ENCODE data around the gene TTC28. TPM values are rescaled to one million over a fixed set of nuclear protein-coding genes. Genes with fewer than 3 reads are reported as not detected.

The TTC28 gene
- total and polyA plus RNA-seq, 10 of the 15 experiments (the other 5 are each of a cell fraction or from before 2014, with no cell fraction given): 0.15 to 8.4 (median 1.4) TPM

DNA sequence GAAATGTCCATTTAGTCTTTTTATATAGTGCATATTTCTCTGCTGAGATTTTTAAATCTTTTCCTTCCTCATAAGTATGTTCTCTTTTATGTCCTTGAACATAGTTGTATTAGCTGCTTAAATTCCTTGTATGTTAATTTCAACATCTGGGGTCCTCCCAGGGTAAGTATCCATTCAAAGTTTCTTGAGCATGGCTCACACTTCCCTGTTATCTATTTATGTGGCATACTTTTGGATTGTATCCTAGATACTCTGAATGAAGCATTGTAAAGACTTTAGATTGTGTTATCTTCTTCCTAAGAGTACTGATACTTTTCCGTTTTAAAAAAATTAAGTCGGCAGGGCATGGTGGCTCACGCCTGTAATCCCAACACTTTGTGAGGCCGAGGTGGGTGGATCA, 732.2 kb downstream of the TTC28 start:
- FAIRE-seq: no peak
- Histone ChIP-seq H3K79me2 (ENCODE audit: control insufficient read depth, insufficient read depth, low read length) (no peaks in the 10 kb centered on the region), H3K36me3 (ENCODE audit: control insufficient read depth in 2 of 2, insufficient read depth in 2 of 2, low read length in 1 of 2) (no peaks in the 10 kb centered on the region), H3K4me3 (no peak overlapping the region), H3K4me2 (ENCODE audit: control insufficient read depth, insufficient read depth) (no peak overlapping the region), H3K27me3 (replicated peaks in 1 of 2; ENCODE audit: control insufficient read depth in 2 of 2, insufficient read depth in 2 of 2, low read length in 1 of 2) (no peaks in the 10 kb centered on the region), H4K20me1 (ENCODE audit: control insufficient read depth, insufficient read depth) (no peaks in the 10 kb centered on the region), H3K9ac (ENCODE audit: control insufficient read depth, insufficient read depth, low read length) (no peak overlapping the region), H3K4me1 (ENCODE audit: control insufficient read depth, insufficient read depth, low read length) (no peaks in the 10 kb centered on the region), H3K9me3 (replicated peaks; ENCODE audit: control insufficient read depth, insufficient read depth, low read length) (no peaks in the 10 kb centered on the region), H3K27ac (ENCODE audit: control insufficient read depth, insufficient read depth) (no peak overlapping the region), H2AFZ (ENCODE audit: control insufficient read depth, low read depth, low read length) (no peak overlapping the region)
- RAD21 ChIA-PET (ENCODE audit: unreplicated experiment): no interaction called here
- SMC1A ChIA-PET (ENCODE audit: uncharacterized antibody, unreplicated experiment): no interaction called here
- POLR2A ChIA-PET: interaction anchor here (0.6 kb wide), 1 partner anchor 28 kb away, joined by 3 read pairs; the partner anchor contains the start of gene PITPNB
- no TSS peak for BruUV-seq (replicated peaks)
- no peak for DNase-seq (ENCODE audit: low read depth, low spot score)
- 94% methylated on average over 4 of the region's 4 CpGs for WGBS (ENCODE audit: insufficient coverage, insufficient replicate concordance, low lambda C conversion rate, missing lambda C conversion rate)
- intact Hi-C loops (cut with micrococcal nuclease; ENCODE audit: unreplicated experiment): no loop called here
- ATAC-seq: no peak
- in situ Hi-C loops (cut with MboI): no loop called here
- CTCF ChIA-PET: interaction anchor here (1.6 kb wide), 1 partner anchor 27 kb away, joined by 3 read pairs; no protein-coding TSS in a partner anchor
- TF ChIP-seq TAF1 (IDR thresholded peaks at IDR 0.05; ENCODE audit: borderline replicate concordance, low read depth, low read length) (no peak), NR2C2 (IDR thresholded peaks at IDR 0.05; ENCODE audit: borderline replicate concordance, control insufficient read depth, insufficient read length, low read depth) (no peak), RB1 (IDR thresholded peaks at IDR 0.05; ENCODE audit: borderline replicate concordance) (no peak)
- TF ChIP-seq, protein P1, sequence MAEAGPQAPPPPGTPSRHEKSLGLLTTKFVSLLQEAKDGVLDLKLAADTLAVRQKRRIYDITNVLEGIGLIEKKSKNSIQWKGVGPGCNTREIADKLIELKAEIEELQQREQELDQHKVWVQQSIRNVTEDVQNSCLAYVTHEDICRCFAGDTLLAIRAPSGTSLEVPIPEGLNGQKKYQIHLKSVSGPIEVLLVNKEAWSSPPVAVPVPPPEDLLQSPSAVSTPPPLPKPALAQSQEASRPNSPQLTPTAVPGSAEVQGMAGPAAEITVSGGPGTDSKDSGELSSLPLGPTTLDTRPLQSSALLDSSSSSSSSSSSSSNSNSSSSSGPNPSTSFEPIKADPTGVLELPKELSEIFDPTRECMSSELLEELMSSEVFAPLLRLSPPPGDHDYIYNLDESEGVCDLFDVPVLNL (IDR thresholded peaks at IDR 0.05; ENCODE audit: low read depth, low read length): no peak
- TF ChIP-seq, protein P2, sequence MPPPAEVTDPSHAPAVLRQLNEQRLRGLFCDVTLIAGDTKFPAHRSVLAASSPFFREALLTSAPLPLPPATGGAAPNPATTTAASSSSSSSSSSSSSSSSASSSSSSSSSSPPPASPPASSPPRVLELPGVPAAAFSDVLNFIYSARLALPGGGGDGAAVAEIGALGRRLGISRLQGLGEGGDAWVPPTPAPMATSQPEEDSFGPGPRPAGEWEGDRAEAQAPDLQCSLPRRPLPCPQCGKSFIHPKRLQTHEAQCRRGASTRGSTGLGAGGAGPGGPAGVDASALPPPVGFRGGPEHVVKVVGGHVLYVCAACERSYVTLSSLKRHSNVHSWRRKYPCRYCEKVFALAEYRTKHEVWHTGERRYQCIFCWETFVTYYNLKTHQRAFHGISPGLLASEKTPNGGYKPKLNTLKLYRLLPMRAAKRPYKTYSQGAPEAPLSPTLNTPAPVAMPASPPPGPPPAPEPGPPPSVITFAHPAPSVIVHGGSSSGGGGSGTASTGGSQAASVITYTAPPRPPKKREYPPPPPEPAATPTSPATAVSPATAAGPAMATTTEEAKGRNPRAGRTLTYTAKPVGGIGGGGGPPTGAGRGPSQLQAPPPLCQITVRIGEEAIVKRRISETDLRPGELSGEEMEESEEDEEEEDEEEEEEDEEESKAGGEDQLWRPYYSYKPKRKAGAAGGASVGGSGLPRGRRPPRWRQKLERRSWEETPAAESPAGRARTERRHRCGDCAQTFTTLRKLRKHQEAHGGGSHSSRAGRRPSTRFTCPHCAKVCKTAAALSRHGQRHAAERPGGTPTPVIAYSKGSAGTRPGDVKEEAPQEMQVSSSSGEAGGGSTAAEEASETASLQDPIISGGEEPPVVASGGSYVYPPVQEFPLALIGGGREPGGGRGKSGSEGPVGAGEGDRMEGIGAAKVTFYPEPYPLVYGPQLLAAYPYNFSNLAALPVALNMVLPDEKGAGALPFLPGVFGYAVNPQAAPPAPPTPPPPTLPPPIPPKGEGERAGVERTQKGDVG (CRISPR knock-in tag; IDR thresholded peaks at IDR 0.05): no peak
- TF ChIP-seq, protein P3, sequence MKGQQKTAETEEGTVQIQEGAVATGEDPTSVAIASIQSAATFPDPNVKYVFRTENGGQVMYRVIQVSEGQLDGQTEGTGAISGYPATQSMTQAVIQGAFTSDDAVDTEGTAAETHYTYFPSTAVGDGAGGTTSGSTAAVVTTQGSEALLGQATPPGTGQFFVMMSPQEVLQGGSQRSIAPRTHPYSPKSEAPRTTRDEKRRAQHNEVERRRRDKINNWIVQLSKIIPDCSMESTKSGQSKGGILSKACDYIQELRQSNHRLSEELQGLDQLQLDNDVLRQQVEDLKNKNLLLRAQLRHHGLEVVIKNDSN (IDR thresholded peaks at IDR 0.05; ENCODE audit: borderline replicate concordance, extremely low read length, insufficient read depth, low read depth, low read length): no peak
- TF ChIP-seq, protein P4, sequence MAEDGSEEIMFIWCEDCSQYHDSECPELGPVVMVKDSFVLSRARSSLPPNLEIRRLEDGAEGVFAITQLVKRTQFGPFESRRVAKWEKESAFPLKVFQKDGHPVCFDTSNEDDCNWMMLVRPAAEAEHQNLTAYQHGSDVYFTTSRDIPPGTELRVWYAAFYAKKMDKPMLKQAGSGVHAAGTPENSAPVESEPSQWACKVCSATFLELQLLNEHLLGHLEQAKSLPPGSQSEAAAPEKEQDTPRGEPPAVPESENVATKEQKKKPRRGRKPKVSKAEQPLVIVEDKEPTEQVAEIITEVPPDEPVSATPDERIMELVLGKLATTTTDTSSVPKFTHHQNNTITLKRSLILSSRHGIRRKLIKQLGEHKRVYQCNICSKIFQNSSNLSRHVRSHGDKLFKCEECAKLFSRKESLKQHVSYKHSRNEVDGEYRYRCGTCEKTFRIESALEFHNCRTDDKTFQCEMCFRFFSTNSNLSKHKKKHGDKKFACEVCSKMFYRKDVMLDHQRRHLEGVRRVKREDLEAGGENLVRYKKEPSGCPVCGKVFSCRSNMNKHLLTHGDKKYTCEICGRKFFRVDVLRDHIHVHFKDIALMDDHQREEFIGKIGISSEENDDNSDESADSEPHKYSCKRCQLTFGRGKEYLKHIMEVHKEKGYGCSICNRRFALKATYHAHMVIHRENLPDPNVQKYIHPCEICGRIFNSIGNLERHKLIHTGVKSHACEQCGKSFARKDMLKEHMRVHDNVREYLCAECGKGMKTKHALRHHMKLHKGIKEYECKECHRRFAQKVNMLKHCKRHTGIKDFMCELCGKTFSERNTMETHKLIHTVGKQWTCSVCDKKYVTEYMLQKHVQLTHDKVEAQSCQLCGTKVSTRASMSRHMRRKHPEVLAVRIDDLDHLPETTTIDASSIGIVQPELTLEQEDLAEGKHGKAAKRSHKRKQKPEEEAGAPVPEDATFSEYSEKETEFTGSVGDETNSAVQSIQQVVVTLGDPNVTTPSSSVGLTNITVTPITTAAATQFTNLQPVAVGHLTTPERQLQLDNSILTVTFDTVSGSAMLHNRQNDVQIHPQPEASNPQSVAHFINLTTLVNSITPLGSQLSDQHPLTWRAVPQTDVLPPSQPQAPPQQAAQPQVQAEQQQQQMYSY (CRISPR knock-in tag; IDR thresholded peaks at IDR 0.05): no peak
- TF ChIP-seq, protein P5, sequence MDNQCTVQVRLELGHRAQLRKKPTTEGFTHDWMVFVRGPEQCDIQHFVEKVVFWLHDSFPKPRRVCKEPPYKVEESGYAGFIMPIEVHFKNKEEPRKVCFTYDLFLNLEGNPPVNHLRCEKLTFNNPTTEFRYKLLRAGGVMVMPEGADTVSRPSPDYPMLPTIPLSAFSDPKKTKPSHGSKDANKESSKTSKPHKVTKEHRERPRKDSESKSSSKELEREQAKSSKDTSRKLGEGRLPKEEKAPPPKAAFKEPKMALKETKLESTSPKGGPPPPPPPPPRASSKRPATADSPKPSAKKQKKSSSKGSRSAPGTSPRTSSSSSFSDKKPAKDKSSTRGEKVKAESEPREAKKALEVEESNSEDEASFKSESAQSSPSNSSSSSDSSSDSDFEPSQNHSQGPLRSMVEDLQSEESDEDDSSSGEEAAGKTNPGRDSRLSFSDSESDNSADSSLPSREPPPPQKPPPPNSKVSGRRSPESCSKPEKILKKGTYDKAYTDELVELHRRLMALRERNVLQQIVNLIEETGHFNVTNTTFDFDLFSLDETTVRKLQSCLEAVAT (IDR thresholded peaks at IDR 0.05): no peak
- TF ChIP-seq, protein P6, sequence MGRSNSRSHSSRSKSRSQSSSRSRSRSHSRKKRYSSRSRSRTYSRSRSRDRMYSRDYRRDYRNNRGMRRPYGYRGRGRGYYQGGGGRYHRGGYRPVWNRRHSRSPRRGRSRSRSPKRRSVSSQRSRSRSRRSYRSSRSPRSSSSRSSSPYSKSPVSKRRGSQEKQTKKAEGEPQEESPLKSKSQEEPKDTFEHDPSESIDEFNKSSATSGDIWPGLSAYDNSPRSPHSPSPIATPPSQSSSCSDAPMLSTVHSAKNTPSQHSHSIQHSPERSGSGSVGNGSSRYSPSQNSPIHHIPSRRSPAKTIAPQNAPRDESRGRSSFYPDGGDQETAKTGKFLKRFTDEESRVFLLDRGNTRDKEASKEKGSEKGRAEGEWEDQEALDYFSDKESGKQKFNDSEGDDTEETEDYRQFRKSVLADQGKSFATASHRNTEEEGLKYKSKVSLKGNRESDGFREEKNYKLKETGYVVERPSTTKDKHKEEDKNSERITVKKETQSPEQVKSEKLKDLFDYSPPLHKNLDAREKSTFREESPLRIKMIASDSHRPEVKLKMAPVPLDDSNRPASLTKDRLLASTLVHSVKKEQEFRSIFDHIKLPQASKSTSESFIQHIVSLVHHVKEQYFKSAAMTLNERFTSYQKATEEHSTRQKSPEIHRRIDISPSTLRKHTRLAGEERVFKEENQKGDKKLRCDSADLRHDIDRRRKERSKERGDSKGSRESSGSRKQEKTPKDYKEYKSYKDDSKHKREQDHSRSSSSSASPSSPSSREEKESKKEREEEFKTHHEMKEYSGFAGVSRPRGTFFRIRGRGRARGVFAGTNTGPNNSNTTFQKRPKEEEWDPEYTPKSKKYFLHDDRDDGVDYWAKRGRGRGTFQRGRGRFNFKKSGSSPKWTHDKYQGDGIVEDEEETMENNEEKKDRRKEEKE (IDR thresholded peaks at IDR 0.05): no peak

Data from GM12878 (cell line).